HPDE6-E6E7 (cell line): ENCODE data around the gene STPG3.

Experiments
- DNase-seq: peaks from one replicate; pipeline ENCODE4 v3.0.0; 2011; ENCODE audit warnings: missing footprints; ENCODE audit errors: extremely low spot score

The STPG3 gene

GRCh38 chr9:137301081-137301947 lies 50.2 kb downstream of the STPG3 start:
- DNase-seq, result no peak

DNA sequence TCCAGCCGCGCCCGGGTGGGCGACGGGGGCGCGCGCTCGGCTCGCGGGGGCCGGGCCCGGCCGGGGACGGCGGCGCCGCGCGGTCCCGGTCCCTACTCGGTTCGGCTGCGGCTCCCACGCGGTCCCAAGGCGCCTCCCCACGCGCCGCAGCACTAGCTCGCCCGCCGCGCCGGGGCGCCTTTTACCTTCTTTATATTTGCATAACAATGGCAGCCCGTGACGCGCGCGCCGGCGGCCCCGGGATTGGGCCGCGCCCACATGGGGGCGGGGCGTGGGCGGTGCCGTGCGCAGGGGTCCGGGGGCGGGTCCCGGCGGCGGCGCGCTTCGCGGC lies 51.0 kb downstream of the STPG3 start, which contains the start of gene NRARP:
Gene NRARP (minus strand): TSS at position 154 of the 331 bp plus-strand sequence. CDS start 343 bp downstream, outside the sequence.
- DNase-seq, result no peak

- DNase-seq, result no peak
Measured at GRCh38 chr9:137302449-137303150, 51.5 kb downstream of the STPG3 start.
